ENCODE results near the gene TAOK2. TPM values are rescaled to one million over a fixed set of nuclear protein-coding genes. Genes with fewer than 3 reads are reported as not detected.
A peak's percentile ranks its signal among the peaks of the same experiment; 100 is the strongest.
"Not testable (repeated sequence)": the region's sequence is repeated elsewhere in the genome, so short reads cannot be mapped to it uniquely, and the experiment has no call there.

Gene TAOK2
- total RNA-seq: 40.1 and 41.7 TPM in 2 replicates

DNA sequence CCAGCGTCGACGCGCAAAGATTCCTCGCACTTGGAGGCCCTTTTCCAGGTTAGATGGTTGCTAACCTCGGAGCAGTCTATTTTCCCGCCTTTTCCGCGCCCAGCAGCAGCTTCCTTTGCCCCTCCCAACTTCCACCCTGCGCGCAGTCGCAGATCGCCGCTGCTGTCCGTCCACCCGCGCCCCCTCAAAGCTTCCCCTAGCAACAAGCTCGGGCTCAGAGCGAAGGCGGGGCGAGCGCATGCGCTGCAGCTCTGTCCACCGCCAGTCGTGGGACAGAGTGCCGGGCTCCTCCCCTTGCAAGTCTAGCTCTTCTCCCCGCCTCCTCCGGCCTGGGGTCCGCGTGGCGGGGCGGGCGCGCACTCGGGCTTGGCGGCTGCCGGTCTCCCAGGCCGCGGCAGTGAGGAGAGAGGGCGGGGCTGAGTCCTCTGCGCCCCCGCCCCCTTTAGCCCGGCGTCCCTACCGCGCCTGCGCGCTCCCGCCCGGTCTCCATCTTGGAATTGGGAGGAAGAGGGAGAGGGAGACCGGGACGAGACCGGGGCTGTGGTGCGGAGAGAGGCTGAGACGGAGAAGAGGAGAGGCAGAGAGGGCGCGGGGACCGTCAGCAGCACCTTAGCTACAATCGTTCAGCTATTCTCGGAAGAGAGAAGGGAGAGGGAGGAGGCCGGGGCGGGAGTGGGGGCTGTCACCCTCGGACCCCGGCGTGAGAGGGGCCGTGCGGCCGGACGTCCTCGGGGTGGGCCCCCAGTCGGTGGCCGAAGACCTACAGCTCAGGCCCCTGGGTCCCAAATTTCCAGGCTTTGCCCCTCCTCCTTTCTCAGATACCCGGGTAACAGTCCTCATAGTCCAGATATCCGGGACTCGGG, at the start of gene TAOK2:
Gene TAOK2, plus strand, starts transcription at position 485 of the 863 bp plus-strand sequence. CDS start 3,905 bp downstream, outside the sequence.
- TF ChIP-seq, protein P1, sequence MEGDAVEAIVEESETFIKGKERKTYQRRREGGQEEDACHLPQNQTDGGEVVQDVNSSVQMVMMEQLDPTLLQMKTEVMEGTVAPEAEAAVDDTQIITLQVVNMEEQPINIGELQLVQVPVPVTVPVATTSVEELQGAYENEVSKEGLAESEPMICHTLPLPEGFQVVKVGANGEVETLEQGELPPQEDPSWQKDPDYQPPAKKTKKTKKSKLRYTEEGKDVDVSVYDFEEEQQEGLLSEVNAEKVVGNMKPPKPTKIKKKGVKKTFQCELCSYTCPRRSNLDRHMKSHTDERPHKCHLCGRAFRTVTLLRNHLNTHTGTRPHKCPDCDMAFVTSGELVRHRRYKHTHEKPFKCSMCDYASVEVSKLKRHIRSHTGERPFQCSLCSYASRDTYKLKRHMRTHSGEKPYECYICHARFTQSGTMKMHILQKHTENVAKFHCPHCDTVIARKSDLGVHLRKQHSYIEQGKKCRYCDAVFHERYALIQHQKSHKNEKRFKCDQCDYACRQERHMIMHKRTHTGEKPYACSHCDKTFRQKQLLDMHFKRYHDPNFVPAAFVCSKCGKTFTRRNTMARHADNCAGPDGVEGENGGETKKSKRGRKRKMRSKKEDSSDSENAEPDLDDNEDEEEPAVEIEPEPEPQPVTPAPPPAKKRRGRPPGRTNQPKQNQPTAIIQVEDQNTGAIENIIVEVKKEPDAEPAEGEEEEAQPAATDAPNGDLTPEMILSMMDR (IDR thresholded peaks at IDR 0.05; ENCODE audit: insufficient read depth, low read length, poor library complexity, severe bottlenecking): no peak

DNA sequence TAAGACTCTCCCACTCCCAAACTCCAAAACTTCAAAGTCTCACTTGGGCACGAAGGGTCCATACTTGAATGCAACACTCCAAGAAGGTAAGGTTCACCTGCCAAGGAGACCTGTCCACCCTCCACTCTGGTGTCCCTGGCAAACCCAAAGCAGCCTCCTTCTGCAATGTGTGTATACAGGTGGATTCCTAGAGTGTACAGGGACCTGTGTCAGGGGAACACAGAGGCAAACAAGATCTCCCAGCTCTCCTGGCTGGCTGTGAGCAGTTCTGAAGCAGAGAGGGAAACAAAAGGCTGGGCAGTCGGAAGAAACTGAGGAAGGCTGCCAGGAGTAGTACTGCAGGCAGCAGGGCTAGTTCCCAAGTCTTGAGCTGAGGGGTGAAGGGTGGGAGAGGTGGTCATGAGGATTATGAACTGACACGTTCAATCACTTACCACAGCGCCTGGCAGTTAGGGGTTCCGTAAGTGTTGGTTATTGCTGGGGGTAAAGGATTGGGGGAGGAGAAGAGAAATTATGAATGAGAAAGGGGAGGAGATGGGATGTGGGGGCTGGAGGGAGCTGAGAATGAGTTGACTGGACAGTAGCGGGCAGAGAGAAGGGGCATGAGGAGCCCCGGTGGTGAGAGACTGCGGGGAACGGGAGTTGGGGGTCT, 48.4 kb upstream of the TAOK2 start:
- no peaks in the 10 kb centered on the region for H3K27me3 ChIP-seq (ENCODE audit: control insufficient read depth, insufficient read depth, low read length)
- no peak for DNase-seq (ENCODE audit: low read depth)
- H3K4me3 ChIP-seq (ENCODE audit: low read depth, low read length): peak overlapping the region; percentile 90
- TF ChIP-seq, protein P1 (IDR thresholded peaks at IDR 0.05; ENCODE audit: insufficient read depth, low read length, poor library complexity, severe bottlenecking): no peak
- no peaks in the 10 kb centered on the region for H3K36me3 ChIP-seq (ENCODE audit: control insufficient read depth, insufficient read depth, low read length)

More for the DNA sequence above, at the start of gene TAOK2:
- peaks cover 1% of the 10 kb centered on the region for H3K36me3 ChIP-seq (ENCODE audit: control insufficient read depth, insufficient read depth, low read length)
- peak within 1 kb of the TSS; percentile 82 for H3K4me3 ChIP-seq (ENCODE audit: low read depth, low read length)
- no peaks in the 10 kb centered on the region for H3K27me3 ChIP-seq (ENCODE audit: control insufficient read depth, insufficient read depth, low read length)
- DNase-seq (ENCODE audit: low read depth): peak; percentile 89

DNA sequence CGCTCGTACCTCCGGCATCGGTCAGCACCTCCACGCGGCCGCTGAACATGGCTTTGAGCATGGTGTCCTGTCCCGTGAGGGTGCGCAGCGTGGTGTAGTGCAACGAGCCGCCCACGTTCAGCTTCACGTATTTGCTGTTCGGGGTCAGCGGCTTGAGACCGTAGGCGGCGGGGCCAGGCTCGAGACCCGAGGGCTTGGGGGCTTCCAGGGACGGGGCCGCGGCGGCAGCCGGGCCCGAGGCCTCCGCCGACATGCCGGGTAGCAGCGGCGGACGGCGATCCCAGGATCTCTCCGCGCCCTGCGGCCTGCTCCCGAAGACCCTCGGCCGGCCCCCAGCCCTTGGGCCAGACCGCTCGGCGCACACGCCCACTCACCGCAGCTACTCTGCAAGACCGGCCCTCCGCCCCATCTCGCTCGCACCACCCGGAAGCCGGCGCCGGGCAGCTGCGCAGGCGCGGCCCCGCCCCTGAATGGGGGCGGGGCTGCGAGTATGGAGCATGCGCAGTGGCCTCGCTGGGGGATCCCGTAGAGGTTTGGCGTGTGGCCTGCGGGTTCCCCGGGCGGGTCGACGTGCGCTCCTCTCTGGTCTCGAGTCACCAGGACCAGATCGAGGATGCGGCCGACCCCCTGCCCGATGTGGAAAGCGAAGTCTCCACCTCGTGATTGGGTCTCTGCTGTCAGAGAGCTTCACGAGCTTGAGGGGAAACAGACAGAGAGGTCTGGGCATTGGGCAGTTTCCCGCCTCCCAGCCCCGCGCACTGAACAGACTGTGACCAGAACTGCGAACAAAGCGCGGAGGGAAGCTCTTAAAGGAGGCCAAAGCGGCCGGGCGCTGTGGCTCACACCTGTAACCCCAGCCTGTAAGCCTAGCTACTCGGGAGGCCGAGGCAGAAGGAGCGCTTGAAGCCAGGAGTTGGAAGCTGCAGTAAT, 47.6 kb upstream of the TAOK2 start, which contains the start of gene KCTD13:
Gene KCTD13, minus strand, starts transcription at position 446 of the 930 bp plus-strand sequence. Its CDS starts 193 bp downstream, at position 253.
- Histone ChIP-seq H3K36me3 (ENCODE audit: control insufficient read depth, insufficient read depth, low read length) (no peaks in the 10 kb centered on the region), H3K27me3 (ENCODE audit: control insufficient read depth, insufficient read depth, low read length) (no peaks in the 10 kb centered on the region), H3K4me3 (ENCODE audit: low read depth, low read length) (peak within 1 kb of the TSS; percentile 90)
- peak; percentile 29 for DNase-seq (ENCODE audit: low read depth)
- TF ChIP-seq, protein P1 (IDR thresholded peaks at IDR 0.05; ENCODE audit: insufficient read depth, low read length, poor library complexity, severe bottlenecking): no peak

DNA sequence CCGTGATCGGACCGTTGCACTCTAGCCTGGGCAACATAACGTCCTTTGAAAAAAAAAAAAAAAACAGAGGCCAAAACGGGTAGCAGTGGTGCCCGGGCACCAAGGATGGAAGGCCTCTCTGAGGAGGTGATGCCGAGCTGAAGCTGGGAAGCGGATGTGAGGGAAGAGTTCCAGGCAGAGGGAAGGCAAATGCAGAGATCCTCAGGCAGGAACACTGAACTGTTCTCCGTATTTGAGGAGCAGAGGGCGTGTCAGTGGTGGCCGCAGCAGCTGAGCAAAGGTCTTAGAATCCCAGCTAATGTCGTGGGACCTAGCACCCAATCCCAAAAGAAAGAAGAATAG, 47.0 kb upstream of the TAOK2 start:
- TF ChIP-seq, protein P1 (IDR thresholded peaks at IDR 0.05; ENCODE audit: insufficient read depth, low read length, poor library complexity, severe bottlenecking): no peak
- no peaks in the 10 kb centered on the region for H3K27me3 ChIP-seq (ENCODE audit: control insufficient read depth, insufficient read depth, low read length)
- H3K36me3 ChIP-seq (ENCODE audit: control insufficient read depth, insufficient read depth, low read length): no peaks in the 10 kb centered on the region
- H3K4me3 ChIP-seq (ENCODE audit: low read depth, low read length): peak overlapping the region; percentile 90
- DNase-seq (ENCODE audit: low read depth): no peak

DNA sequence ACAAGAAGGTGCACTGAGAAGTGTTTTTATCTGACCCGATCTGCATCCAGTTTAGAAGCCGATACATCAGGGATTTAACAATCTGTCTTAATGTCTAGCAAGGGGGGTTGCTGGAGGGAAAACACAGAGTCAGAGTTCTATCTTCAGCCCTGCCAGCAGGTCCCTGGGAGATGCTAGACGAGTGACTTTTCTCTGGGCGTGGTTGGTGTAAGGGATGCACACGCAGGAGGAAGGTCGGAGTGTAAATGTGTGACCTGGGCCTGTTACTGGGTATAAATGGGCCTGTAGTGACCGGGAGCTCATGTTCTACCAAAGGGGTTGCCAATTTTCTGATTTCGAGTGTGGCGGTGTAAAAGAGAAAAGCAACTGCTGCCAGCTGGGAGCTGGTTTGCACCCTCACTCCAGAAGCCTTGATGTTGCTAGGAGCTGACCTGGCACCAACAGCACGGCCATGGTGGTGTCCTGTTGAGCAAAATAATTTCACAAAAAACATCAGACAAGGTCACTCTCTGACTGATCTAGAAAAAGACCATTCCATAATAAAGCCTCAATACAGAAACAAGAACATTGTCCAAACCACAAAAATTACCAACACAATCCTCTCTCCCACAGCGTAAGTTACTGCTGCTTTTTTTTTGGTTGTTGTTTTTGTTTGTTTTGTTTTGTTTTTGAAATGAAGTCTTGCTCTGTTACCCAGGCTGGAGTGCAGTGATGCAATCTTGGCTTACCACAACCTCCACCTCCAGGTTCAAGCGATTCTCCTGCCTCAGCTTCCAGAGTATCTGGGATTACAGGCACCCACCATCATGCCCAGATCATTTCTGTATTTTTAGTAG, 46.4 kb upstream of the TAOK2 start:
- Histone ChIP-seq H3K36me3 (ENCODE audit: control insufficient read depth, insufficient read depth, low read length) (no peaks in the 10 kb centered on the region), H3K4me3 (ENCODE audit: low read depth, low read length) (peak overlapping the region; percentile 90), H3K27me3 (ENCODE audit: control insufficient read depth, insufficient read depth, low read length) (no peaks in the 10 kb centered on the region)
- DNase-seq (ENCODE audit: low read depth): no peak
- TF ChIP-seq, protein P1 (IDR thresholded peaks at IDR 0.05; ENCODE audit: insufficient read depth, low read length, poor library complexity, severe bottlenecking): no peak

DNA sequence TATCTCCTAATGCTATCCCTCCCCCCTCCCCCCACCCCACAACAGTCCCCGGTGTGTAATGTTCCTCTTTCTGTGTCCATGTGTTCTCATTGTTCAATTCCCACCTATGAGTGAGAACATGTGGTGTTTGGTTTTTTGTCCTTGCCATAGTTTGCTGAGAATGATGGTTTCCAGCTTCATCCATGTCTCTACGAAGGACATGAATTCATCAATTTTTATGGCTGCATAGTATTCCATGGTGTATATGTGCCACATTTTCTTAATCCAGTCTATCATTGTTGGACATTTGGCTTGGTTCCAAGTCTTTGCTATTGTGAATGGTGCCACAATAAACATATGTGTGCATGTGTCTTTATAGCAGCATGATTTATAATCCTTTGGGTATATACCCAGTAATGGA, 41.9 kb upstream of the TAOK2 start:
- not testable (repeated sequence) for H3K4me3 ChIP-seq (ENCODE audit: low read depth, low read length); H3K36me3 ChIP-seq (ENCODE audit: control insufficient read depth, insufficient read depth, low read length); DNase-seq (ENCODE audit: low read depth); H3K27me3 ChIP-seq (ENCODE audit: control insufficient read depth, insufficient read depth, low read length)
